Prostate gland (tissue), 2 donors: ENCODE data around the gene RPLP1. TPM values are rescaled to one million over a fixed set of nuclear protein-coding genes. Genes with fewer than 3 reads are reported as not detected.

Source experiments
- DNase-seq: peaks from one replicate; pipeline ENCODE4 v3.0.0-alpha.2; 2019; ENCODE audit warnings: low spot score
- H3K27ac ChIP-seq, 2 donors: fragments of 200-600 bp; sonication (generic); 2 replicates each; pipeline ENCODE4 v1.5.1; 2017 to 2019
- H3K27me3 ChIP-seq: fragments of 200-600 bp; sonication (generic); replicated peaks from 2 replicates; pipeline ENCODE4 v1.5.1; 2019; ENCODE audit not compliant: insufficient read depth
- H3K36me3 ChIP-seq, 2 donors: fragments of 200-600 bp; sonication (generic); 1 replicate in 1 of 2; 2 replicates in 1 of 2; pipeline versions ENCODE4 v1.5.1 to v1.8.1; 2017 to 2019
- H3K4me1 ChIP-seq: fragments of 200-600 bp; sonication (generic); replicated peaks from 2 replicates; pipeline ENCODE4 v1.5.1; 2019
- H3K4me3 ChIP-seq, 2 donors: fragments of 200-600 bp; sonication (generic); 2 replicates each; pipeline ENCODE4 v1.5.1; 2017 to 2019
- H3K9me3 ChIP-seq: fragments of 200-600 bp; sonication (generic); 2 replicates; pipeline ENCODE4 v1.5.1; 2017
- POLR2A ChIP-seq: fragments of 450-650 bp; IDR thresholded peaks from one replicate; pipeline ENCODE4 v1.6.1; 2016; ENCODE audit warnings: antibody characterized with exemption, mild to moderate bottlenecking
- POLR2AphosphoS5 ChIP-seq: sonication (generic); formaldehyde crosslinking; IDR thresholded peaks from one replicate; pipeline ENCODE4 v1.6.1; 2017; ENCODE audit warnings: antibody characterized with exemption
- WGBS: methylation state at CpG from one replicate; pipeline ENCODE4 v1.1.5; 2018; 5-methylcytosine and 5-hydroxymethylcytosine counted together
- intact Hi-C: fragments of 100-400 bp; cut with DNase I; formaldehyde crosslinking; loops from one replicate; pipeline ENCODE4 v1.14.2; 2022
- total RNA-seq, 2 donors: library from RNA; depleted of rRNA; stranded (reverse); fragments of >200 nt; gene quantifications; one replicate each; pipeline ENCODE4 v1.1.0, GENCODE V29; 2016
- TF ChIP-seq, protein P1 (sequence below), 4 experiments: fragments of 200-600 bp in 2 of 4; fragments of 450-650 bp in 2 of 4; sonication (generic) in 2 of 4; IDR thresholded peaks; 1 replicate in 3 of 4; 2 replicates in 1 of 4; pipeline ENCODE4 v1.5.1; 2016 to 2019; ENCODE audit warnings: antibody characterized with exemption in 4 of 4, mild to moderate bottlenecking in 2 of 4, moderate library complexity in 2 of 4

The RPLP1 gene
- total RNA-seq, 2 donors from 2014 or later, result 593 to 930 TPM

DNA sequence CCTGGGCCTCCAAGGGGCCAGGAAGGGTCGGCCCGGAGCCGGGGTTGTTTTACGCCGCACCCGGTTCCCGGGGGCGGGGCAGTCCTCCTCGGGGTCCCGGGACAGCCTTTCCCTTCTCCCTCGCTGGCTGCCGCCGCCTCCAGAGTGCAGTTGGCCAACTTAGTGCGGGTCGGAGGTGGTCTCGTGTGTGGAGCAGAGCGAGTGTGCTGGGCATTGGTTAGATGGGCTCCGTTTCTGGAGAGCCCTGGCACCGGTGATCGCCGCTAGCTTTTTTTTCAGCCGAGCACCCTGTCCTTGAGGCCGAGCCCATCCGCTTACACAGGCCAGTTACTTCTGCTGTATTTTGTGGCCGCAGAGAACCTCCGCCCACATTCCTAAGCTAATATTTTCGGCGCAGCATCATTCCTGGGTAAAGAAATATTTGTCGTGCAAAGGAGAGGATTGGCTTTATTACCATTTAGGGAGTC, 37.9 kb upstream of the RPLP1 start:
- under 1% methylated on average over 23 of the region's 29 CpGs for whole genome bisulfite sequencing
- no peak for DNase-seq
- no peaks in the 10 kb centered on the region for H3K9me3 ChIP-seq
- H3K27me3 ChIP-seq, result no peaks in the 10 kb centered on the region
- intact Hi-C loops, result no loop called here
- peak overlapping the region; percentile 55 to 58 for H3K4me3 ChIP-seq
- peak overlapping the region; percentile 45 to 53 for H3K27ac ChIP-seq
- no peak for TF ChIP-seq POLR2A
- peak; percentile 11 for TF ChIP-seq POLR2AphosphoS5
- H3K4me1 ChIP-seq, result no peaks in the 10 kb centered on the region
- H3K36me3 ChIP-seq, result no peaks in the 10 kb centered on the region

DNA sequence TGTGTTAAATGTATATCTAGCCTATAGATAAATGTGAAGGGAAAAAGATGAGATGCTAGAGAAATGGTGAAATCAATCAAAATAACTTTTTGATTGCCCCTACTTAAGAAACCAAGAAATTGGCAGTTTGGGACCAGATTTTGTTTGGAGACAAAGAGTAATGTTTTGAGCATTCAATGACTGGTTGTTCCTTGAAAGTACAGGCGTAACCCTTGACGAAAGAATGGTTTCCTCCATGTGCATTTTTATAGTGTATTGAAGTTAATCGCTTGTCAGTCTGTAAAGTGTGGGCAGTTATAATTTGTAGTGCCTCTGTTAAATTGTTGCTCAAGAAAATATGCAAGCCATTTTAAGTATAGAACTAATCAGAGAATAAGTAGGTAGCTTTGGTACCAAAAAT, 37.2 kb upstream of the RPLP1 start:
- Histone ChIP-seq H3K4me1 (no peaks in the 10 kb centered on the region), H3K4me3 (no peak overlapping the region), H3K27me3 (no peaks in the 10 kb centered on the region), H3K9me3 (no peaks in the 10 kb centered on the region), H3K36me3 (no peaks in the 10 kb centered on the region), H3K27ac (no peak overlapping the region)
- intact Hi-C loops, result no loop called here
- TF ChIP-seq, protein P1, sequence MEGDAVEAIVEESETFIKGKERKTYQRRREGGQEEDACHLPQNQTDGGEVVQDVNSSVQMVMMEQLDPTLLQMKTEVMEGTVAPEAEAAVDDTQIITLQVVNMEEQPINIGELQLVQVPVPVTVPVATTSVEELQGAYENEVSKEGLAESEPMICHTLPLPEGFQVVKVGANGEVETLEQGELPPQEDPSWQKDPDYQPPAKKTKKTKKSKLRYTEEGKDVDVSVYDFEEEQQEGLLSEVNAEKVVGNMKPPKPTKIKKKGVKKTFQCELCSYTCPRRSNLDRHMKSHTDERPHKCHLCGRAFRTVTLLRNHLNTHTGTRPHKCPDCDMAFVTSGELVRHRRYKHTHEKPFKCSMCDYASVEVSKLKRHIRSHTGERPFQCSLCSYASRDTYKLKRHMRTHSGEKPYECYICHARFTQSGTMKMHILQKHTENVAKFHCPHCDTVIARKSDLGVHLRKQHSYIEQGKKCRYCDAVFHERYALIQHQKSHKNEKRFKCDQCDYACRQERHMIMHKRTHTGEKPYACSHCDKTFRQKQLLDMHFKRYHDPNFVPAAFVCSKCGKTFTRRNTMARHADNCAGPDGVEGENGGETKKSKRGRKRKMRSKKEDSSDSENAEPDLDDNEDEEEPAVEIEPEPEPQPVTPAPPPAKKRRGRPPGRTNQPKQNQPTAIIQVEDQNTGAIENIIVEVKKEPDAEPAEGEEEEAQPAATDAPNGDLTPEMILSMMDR (IDR thresholded peaks at IDR 0.05), result no peak
- no peak for TF ChIP-seq POLR2A
- TF ChIP-seq POLR2AphosphoS5, result no peak
- WGBS, result 73% methylated on average over 3 of the region's 3 CpGs
- DNase-seq, result no peak

DNA sequence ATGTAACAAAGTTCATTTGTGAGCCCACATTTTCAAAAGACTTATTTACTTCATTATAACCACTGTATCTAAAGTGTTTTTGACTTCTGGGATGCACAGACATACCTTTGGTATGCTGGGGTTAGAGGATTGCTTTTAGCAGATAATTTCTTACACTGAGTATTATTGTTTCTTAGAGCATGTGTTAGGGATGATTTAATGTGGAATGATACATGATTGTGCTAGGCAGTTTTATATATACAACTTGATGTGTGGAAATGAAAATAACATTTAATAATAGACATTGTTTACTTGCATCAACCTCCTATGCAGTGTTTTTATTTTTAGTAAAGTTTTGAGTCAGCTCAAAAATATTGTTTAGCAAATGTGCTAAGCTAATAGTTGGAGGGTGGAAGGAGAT, 35.0 kb upstream of the RPLP1 start:
- Histone ChIP-seq H3K36me3 (no peaks in the 10 kb centered on the region), H3K27me3 (no peaks in the 10 kb centered on the region), H3K27ac (no peak overlapping the region), H3K4me3 (no peak overlapping the region), H3K9me3 (no peaks in the 10 kb centered on the region), H3K4me1 (no peaks in the 10 kb centered on the region)
- DNase-seq, result no peak
- no peak for TF ChIP-seq POLR2A
- TF ChIP-seq, protein P1 (IDR thresholded peaks at IDR 0.05), result no peak
- no peak for TF ChIP-seq POLR2AphosphoS5
- intact Hi-C loops, result no loop called here

DNA sequence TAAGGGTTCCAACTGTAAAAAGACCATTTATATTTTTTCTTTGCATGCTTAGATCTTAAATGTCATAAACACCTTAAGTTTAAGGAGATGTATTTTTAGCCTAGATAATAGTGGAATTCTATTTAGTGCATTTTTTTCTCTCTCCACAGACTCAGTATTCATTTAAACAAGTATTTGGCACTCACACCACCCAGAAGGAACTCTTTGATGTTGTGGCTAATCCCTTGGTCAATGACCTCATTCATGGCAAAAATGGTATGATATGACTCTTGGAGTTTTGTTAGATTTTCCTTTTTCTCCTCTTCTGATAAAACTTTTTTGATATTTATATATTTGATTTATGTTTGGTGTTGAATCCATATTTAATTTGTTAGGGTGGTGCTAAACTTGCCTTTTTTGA, 31.1 kb upstream of the RPLP1 start:
- intact Hi-C loops, result no loop called here
- Histone ChIP-seq H3K27ac (no peak overlapping the region), H3K4me3 (no peak overlapping the region), H3K36me3 (no peaks in the 10 kb centered on the region), H3K9me3 (no peaks in the 10 kb centered on the region), H3K27me3 (no peaks in the 10 kb centered on the region), H3K4me1 (no peaks in the 10 kb centered on the region)
- no peak for TF ChIP-seq POLR2A
- TF ChIP-seq, protein P1 (IDR thresholded peaks at IDR 0.05), result no peak
- TF ChIP-seq POLR2AphosphoS5, result no peak
- DNase-seq, result no peak

DNA sequence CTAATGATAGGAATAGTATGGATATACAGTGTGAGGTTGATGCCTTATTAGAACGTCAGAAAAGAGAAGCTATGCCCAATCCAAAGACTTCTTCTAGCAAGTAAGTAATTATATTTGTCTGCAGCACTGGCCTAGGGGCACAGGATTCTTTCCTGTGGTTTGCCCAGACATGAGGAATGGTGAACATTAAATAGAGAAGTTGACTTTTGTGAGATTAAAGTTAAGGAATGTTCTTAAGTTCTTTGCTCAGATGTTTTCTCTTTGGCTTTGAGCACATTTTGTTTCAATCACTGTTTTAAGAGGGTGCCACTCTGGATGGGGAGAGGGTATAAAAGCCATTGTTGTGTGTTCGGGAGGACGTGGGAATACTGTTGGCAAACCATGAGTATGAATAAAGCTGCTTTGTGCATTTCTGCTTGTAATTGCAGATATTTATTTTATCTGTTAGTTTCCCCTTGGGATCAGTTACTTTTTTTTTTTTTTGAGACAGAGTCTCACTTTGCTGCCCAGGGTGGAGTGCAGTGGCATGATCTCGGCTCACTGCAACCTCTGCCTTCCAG, 30.2 kb upstream of the RPLP1 start:
- H3K36me3 ChIP-seq, result no peaks in the 10 kb centered on the region
- 39% methylated on average over 4 of the region's 4 CpGs for WGBS
- intact Hi-C loops, result no loop called here
- no peak overlapping the region for H3K4me3 ChIP-seq
- no peaks in the 10 kb centered on the region for H3K9me3 ChIP-seq
- no peaks in the 10 kb centered on the region for H3K4me1 ChIP-seq
- no peak for DNase-seq
- no peak for TF ChIP-seq POLR2AphosphoS5
- TF ChIP-seq, protein P1 (IDR thresholded peaks at IDR 0.05), result no peak
- TF ChIP-seq POLR2A, result no peak
- no peak overlapping the region for H3K27ac ChIP-seq
- no peaks in the 10 kb centered on the region for H3K27me3 ChIP-seq
